ENCODE measurements around the gene CLASP1. TPM values are rescaled to one million over a fixed set of nuclear protein-coding genes. Genes with fewer than 3 reads are reported as not detected.

The CLASP1 gene
- total and polyA plus RNA-seq, 2 of the 8 experiments (the other 6 are each of a cell fraction or from before 2014, with no cell fraction given) = 7.3 to 53.9 TPM

DNA sequence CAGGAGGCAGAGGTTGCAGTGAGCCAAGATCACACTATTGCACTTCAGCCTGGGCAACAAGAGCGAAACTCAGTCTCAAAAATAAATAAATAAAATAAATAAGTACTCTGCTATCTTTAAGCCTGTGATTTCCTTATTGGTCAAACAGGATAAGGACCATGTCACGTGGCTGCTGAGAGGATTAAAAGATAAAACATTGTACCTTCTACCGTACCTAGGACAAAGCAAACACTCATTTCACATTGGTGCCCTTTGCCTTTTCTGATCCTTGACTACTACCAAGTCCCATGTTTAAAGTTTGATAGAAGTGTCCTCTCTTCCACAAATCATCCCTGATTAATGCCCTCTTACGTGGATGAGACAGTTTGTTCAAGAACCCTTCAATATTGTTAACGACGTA, 244.0 kb downstream of the CLASP1 start:
- H4K5ac ChIP-seq (ENCODE audit: insufficient read length, low read depth, low read length) = no peak overlapping the region
- no peak for TF ChIP-seq SAP30 (IDR thresholded peaks at IDR 0.05; ENCODE audit: insufficient read depth, insufficient replicate concordance, low read length)
- no peak for TF ChIP-seq RAD21 (IDR thresholded peaks at IDR 0.05 in 1 of 2, conservative IDR thresholded peaks at IDR 0.05 in 1 of 2; ENCODE audit: low read depth in 2 of 2, low read length in 2 of 2)
- TF ChIP-seq RXRA (IDR thresholded peaks at IDR 0.05; ENCODE audit: insufficient read depth, low read depth, low read length) = no peak
- TF ChIP-seq POLR2AphosphoS5 (IDR thresholded peaks at IDR 0.05; ENCODE audit: low read depth, low read length) = no peak
- TF ChIP-seq POU5F1 (IDR thresholded peaks at IDR 0.05; ENCODE audit: low read depth, low read length) = no peak
- no peak for TF ChIP-seq ASH2L (IDR thresholded peaks at IDR 0.05; ENCODE audit: low read length)
- TF ChIP-seq KDM1A (IDR thresholded peaks at IDR 0.05; ENCODE audit: borderline replicate concordance, low read length) = no peak
- TF ChIP-seq CEBPB (IDR thresholded peaks at IDR 0.05; ENCODE audit: low read depth, low read length) = no peak
- no peak for TF ChIP-seq CTBP2 (IDR thresholded peaks at IDR 0.05; ENCODE audit: borderline replicate concordance, insufficient read depth, insufficient read length, low read length)
- TF ChIP-seq SIX5 (IDR thresholded peaks at IDR 0.05; ENCODE audit: low read depth, low read length) = no peak
- no peak for TF ChIP-seq FOSL1 (IDR thresholded peaks at IDR 0.05; ENCODE audit: insufficient read depth, low read depth, low read length)
- no peak for TF ChIP-seq JUND (IDR thresholded peaks at IDR 0.05; ENCODE audit: low read length)
- no peak for TF ChIP-seq CREB1 (IDR thresholded peaks at IDR 0.05)
- TF ChIP-seq GTF2F1 (IDR thresholded peaks at IDR 0.05; ENCODE audit: borderline replicate concordance, low read depth, low read length) = no peak
- no peak for TF ChIP-seq YY1 (IDR thresholded peaks at IDR 0.05; ENCODE audit: low read depth, low read length)

More for the DNA sequence above, 244.0 kb downstream of the CLASP1 start:
- no peak overlapping the region for H3K4me3 ChIP-seq (ENCODE audit: extremely low read depth in 1 of 4, insufficient read depth in 2 of 4, low read depth in 3 of 4, low read length in 4 of 4)
- H2AFZ ChIP-seq (ENCODE audit: low read length) = no peak overlapping the region
- H3K36me3 ChIP-seq (ENCODE audit: control insufficient read depth in 2 of 4, insufficient read depth in 4 of 4, low read length in 3 of 4) = peaks cover 2 to 48% (median 17%) of the 10 kb centered on the region in 4 experiments; a peak in 6 of 8 replicates
- H3K14ac ChIP-seq (ENCODE audit: insufficient read length) = no peak overlapping the region
- H4K91ac ChIP-seq (replicated peaks; ENCODE audit: insufficient read length, low read length) = no peak overlapping the region
- H4K8ac ChIP-seq (ENCODE audit: extremely low read depth, insufficient read depth, low read length) = no peak overlapping the region
- DNase-seq (ENCODE audit: low read depth in 1 of 2, low spot score in 2 of 2) = no peak
- no peak overlapping the region for H3K4me2 ChIP-seq (ENCODE audit: insufficient read depth in 1 of 2, low read depth in 2 of 2, low read length in 2 of 2)
- H3K79me2 ChIP-seq (ENCODE audit: control insufficient read depth in 1 of 2, insufficient read depth in 2 of 2, low read length in 2 of 2) = no peaks in the 10 kb centered on the region
- no peak for FAIRE-seq
- H3K18ac ChIP-seq (ENCODE audit: extremely low read depth, low read length) = no peak overlapping the region
- no peaks in the 10 kb centered on the region for H3K4me1 ChIP-seq (replicated peaks in 1 of 4; ENCODE audit: control insufficient read depth in 3 of 4, insufficient read depth in 4 of 4, low read length in 3 of 4)
- no peak overlapping the region for H2AK5ac ChIP-seq (ENCODE audit: low read depth, low read length)
- ChIA-PET CTCF (ENCODE audit: partially characterized antibody) (interaction anchor here (1.1 kb wide), 1 partner anchor 48 kb away, joined by 3 read pairs; no protein-coding TSS in a partner anchor), POLR2A (ENCODE audit: partially characterized antibody) (no interaction called here)
- H3K23ac ChIP-seq (ENCODE audit: insufficient read length) = no peak overlapping the region
- no peak overlapping the region for H2BK15ac ChIP-seq (ENCODE audit: low read length)
- H3K27ac ChIP-seq (ENCODE audit: low read depth, low read length) = no peak overlapping the region
- no peaks in the 10 kb centered on the region for H3K9me3 ChIP-seq (ENCODE audit: insufficient read depth in 2 of 2, low read depth in 1 of 2, low read length in 1 of 2)
- no peak overlapping the region for H2BK12ac ChIP-seq (ENCODE audit: low read depth, low read length)
- no peak overlapping the region for H3K9ac ChIP-seq (replicated peaks in 1 of 4; ENCODE audit: extremely low read depth in 1 of 4, low read depth in 3 of 4, low read length in 3 of 4)
- 93% methylated on average over 6 of the region's 6 CpGs; no CpG with 5 or more reads in 1 of the 2 experiments for WGBS, 2 experiments (ENCODE audit: extremely low coverage in 1 of 2, insufficient coverage in 1 of 2, insufficient read length in 1 of 2, insufficient replicate concordance in 2 of 2, low coverage in 1 of 2, low lambda C conversion rate in 2 of 2, missing lambda C conversion rate in 1 of 2)
- H3K27me3 ChIP-seq (replicated peaks in 1 of 4; ENCODE audit: control insufficient read depth in 3 of 4, extremely low read depth in 1 of 4, insufficient read depth in 3 of 4, low read length in 3 of 4) = no peaks in the 10 kb centered on the region
- H2BK120ac ChIP-seq (replicated peaks; ENCODE audit: low read depth, low read length) = no peak overlapping the region
- H2BK5ac ChIP-seq (ENCODE audit: low read depth, low read length) = no peak overlapping the region
- H3K4ac ChIP-seq (replicated peaks; ENCODE audit: insufficient read length, low read depth, low read length) = no peak overlapping the region
- H3K23me2 ChIP-seq (ENCODE audit: low read depth, low read length) = no peaks in the 10 kb centered on the region
- H2BK20ac ChIP-seq (ENCODE audit: low read length) = no peak overlapping the region
- H3K79me1 ChIP-seq (ENCODE audit: low read depth, low read length) = no peaks in the 10 kb centered on the region
- H4K20me1 ChIP-seq (replicated peaks in 1 of 2; ENCODE audit: control insufficient read depth in 1 of 2, insufficient read depth in 2 of 2, low read length in 2 of 2) = no peaks in the 10 kb centered on the region
- no peak overlapping the region for H3K56ac ChIP-seq (replicated peaks; ENCODE audit: insufficient read length, low read depth, low read length)

Data from H1 (cell line).